ENCODE data around the gene SOX15. TPM values are rescaled to one million over a fixed set of nuclear protein-coding genes. Genes with fewer than 3 reads are reported as not detected.
A peak's percentile ranks its signal among the peaks of the same experiment; 100 is the strongest.

Gene SOX15
- total and polyA plus RNA-seq, 2 of the 13 experiments (the other 11 are each of a cell fraction or from before 2014, with no cell fraction given) = 0.07 to 0.18 TPM

GRCh38 chr17:7627250-7628121 lies 37.6 kb upstream of the SOX15 start, which contains the start of gene SAT2 (continued):
- peak; percentile 43; the same call in 1 of the 2 replicates for TF ChIP-seq FOXO1 (CRISPR knock-in tag; IDR thresholded peaks at IDR 0.05)
- peak; percentile 79; the same call in 1 of the 2 replicates for TF ChIP-seq CBFB (CRISPR knock-in tag; IDR thresholded peaks at IDR 0.05)
- TF ChIP-seq NR2F2 (IDR thresholded peaks at IDR 0.05; ENCODE audit: borderline replicate concordance, low read depth) = peak; percentile 57; the same call in 1 of the 2 replicates
- peak; percentile 46 for TF ChIP-seq CREB1 (IDR thresholded peaks at IDR 0.05)
- peak; percentile 56; the same call in 1 of the 2 replicates for TF ChIP-seq CREB1 (CRISPR knock-in tag; IDR thresholded peaks at IDR 0.05)
- TF ChIP-seq, protein P1, sequence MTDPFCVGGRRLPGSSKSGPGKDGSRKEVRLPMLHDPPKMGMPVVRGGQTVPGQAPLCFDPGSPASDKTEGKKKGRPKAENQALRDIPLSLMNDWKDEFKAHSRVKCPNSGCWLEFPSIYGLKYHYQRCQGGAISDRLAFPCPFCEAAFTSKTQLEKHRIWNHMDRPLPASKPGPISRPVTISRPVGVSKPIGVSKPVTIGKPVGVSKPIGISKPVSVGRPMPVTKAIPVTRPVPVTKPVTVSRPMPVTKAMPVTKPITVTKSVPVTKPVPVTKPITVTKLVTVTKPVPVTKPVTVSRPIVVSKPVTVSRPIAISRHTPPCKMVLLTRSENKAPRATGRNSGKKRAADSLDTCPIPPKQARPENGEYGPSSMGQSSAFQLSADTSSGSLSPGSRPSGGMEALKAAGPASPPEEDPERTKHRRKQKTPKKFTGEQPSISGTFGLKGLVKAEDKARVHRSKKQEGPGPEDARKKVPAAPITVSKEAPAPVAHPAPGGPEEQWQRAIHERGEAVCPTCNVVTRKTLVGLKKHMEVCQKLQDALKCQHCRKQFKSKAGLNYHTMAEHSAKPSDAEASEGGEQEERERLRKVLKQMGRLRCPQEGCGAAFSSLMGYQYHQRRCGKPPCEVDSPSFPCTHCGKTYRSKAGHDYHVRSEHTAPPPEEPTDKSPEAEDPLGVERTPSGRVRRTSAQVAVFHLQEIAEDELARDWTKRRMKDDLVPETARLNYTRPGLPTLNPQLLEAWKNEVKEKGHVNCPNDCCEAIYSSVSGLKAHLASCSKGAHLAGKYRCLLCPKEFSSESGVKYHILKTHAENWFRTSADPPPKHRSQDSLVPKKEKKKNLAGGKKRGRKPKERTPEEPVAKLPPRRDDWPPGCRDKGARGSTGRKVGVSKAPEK (CRISPR knock-in tag; IDR thresholded peaks at IDR 0.05; ENCODE audit: borderline replicate concordance) = no peak
- TF ChIP-seq, protein P2, sequence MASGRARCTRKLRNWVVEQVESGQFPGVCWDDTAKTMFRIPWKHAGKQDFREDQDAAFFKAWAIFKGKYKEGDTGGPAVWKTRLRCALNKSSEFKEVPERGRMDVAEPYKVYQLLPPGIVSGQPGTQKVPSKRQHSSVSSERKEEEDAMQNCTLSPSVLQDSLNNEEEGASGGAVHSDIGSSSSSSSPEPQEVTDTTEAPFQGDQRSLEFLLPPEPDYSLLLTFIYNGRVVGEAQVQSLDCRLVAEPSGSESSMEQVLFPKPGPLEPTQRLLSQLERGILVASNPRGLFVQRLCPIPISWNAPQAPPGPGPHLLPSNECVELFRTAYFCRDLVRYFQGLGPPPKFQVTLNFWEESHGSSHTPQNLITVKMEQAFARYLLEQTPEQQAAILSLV (CRISPR knock-in tag; IDR thresholded peaks at IDR 0.05; ENCODE audit: borderline replicate concordance) = no peak
- TF ChIP-seq ZNF619 (CRISPR knock-in tag; IDR thresholded peaks at IDR 0.05) = no peak
- 0 out of 2 replicates have a peak, but pooled peaks have one; percentile 38 for TF ChIP-seq TGIF2 (CRISPR knock-in tag; IDR thresholded peaks at IDR 0.05)
- peak; percentile 51 for TF ChIP-seq DMAP1 (CRISPR knock-in tag; IDR thresholded peaks at IDR 0.05)
- no peak for TF ChIP-seq SMC3 (IDR thresholded peaks at IDR 0.05; ENCODE audit: low read length)
- TF ChIP-seq GATAD2A (CRISPR knock-in tag; IDR thresholded peaks at IDR 0.05) = peak; percentile 53
- TF ChIP-seq NR2F6 (IDR thresholded peaks at IDR 0.05) = peak; percentile 50
- peak; percentile 69; the same call in 1 of the 2 replicates for TF ChIP-seq NR2F6 (CRISPR knock-in tag; IDR thresholded peaks at IDR 0.05)
- peak; percentile 83 to 89 for TF ChIP-seq POLR2A (IDR thresholded peaks at IDR 0.05; ENCODE audit: insufficient read depth in 1 of 2, low read depth in 2 of 2, low read length in 2 of 2)
- no peak for TF ChIP-seq GPBP1L1 (CRISPR knock-in tag; IDR thresholded peaks at IDR 0.05)
- TF ChIP-seq YEATS2 (CRISPR knock-in tag; IDR thresholded peaks at IDR 0.05; ENCODE audit: borderline replicate concordance) = peak; percentile 55; the same call in 1 of the 2 replicates
- peak; percentile 82 for TF ChIP-seq RBFOX2 (IDR thresholded peaks at IDR 0.05; ENCODE audit: low read depth, low read length)
- no peak for TF ChIP-seq REXO4 (CRISPR knock-in tag; IDR thresholded peaks at IDR 0.05; ENCODE audit: borderline replicate concordance)
- TF ChIP-seq RBM39 (IDR thresholded peaks at IDR 0.05; ENCODE audit: low read depth, low read length, poor library complexity, severe bottlenecking) = no peak
- TF ChIP-seq, protein P3, sequence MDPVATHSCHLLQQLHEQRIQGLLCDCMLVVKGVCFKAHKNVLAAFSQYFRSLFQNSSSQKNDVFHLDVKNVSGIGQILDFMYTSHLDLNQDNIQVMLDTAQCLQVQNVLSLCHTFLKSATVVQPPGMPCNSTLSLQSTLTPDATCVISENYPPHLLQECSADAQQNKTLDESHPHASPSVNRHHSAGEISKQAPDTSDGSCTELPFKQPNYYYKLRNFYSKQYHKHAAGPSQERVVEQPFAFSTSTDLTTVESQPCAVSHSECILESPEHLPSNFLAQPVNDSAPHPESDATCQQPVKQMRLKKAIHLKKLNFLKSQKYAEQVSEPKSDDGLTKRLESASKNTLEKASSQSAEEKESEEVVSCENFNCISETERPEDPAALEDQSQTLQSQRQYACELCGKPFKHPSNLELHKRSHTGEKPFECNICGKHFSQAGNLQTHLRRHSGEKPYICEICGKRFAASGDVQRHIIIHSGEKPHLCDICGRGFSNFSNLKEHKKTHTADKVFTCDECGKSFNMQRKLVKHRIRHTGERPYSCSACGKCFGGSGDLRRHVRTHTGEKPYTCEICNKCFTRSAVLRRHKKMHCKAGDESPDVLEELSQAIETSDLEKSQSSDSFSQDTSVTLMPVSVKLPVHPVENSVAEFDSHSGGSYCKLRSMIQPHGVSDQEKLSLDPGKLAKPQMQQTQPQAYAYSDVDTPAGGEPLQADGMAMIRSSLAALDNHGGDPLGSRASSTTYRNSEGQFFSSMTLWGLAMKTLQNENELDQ (CRISPR knock-in tag; IDR thresholded peaks at IDR 0.05; ENCODE audit: borderline replicate concordance) = no peak
- TF ChIP-seq PAX8 (CRISPR knock-in tag; IDR thresholded peaks at IDR 0.05; ENCODE audit: borderline replicate concordance) = no peak

Data from HepG2 (cell line).